ENCODE results near the gene COX10.
"Not testable (repeated sequence)": the region's sequence is repeated elsewhere in the genome, so short reads cannot be mapped to it uniquely, and the experiment has no call there.

COX10 gene

GRCh38 chr17:14231187-14231586 lies 161.9 kb downstream of the COX10 start:
- not testable (repeated sequence) for H3K36me3 ChIP-seq (ENCODE audit: control insufficient read depth in 2 of 2, insufficient read depth in 2 of 2, low read length in 2 of 2); H3K9me3 ChIP-seq (ENCODE audit: control insufficient read depth in 2 of 2, low read length in 2 of 2); H3K27me3 ChIP-seq (ENCODE audit: control insufficient read depth in 2 of 2, insufficient read depth in 2 of 2, low read length in 2 of 2); H3K9ac ChIP-seq (ENCODE audit: low read depth in 1 of 2, low read length in 2 of 2); H3K4me3 ChIP-seq (ENCODE audit: low read length in 2 of 2); H3K27ac ChIP-seq (ENCODE audit: low read depth in 2 of 2, low read length in 2 of 2); H3K4me1 ChIP-seq (ENCODE audit: control insufficient read depth in 2 of 2, insufficient read depth in 2 of 2, low read length in 2 of 2)

GRCh38 chr17:14235047-14235446 lies 165.7 kb downstream of the COX10 start:
- H3K4me1 ChIP-seq (ENCODE audit: control insufficient read depth in 2 of 2, insufficient read depth in 2 of 2, low read length in 2 of 2); H3K9ac ChIP-seq (ENCODE audit: low read depth in 1 of 2, low read length in 2 of 2); H3K9me3 ChIP-seq (ENCODE audit: control insufficient read depth in 2 of 2, low read length in 2 of 2); H3K36me3 ChIP-seq (ENCODE audit: control insufficient read depth in 2 of 2, insufficient read depth in 2 of 2, low read length in 2 of 2); H3K27me3 ChIP-seq (ENCODE audit: control insufficient read depth in 2 of 2, insufficient read depth in 2 of 2, low read length in 2 of 2); H3K27ac ChIP-seq (ENCODE audit: low read depth in 2 of 2, low read length in 2 of 2); H3K4me3 ChIP-seq (ENCODE audit: low read length in 2 of 2): not testable (repeated sequence)

DNA sequence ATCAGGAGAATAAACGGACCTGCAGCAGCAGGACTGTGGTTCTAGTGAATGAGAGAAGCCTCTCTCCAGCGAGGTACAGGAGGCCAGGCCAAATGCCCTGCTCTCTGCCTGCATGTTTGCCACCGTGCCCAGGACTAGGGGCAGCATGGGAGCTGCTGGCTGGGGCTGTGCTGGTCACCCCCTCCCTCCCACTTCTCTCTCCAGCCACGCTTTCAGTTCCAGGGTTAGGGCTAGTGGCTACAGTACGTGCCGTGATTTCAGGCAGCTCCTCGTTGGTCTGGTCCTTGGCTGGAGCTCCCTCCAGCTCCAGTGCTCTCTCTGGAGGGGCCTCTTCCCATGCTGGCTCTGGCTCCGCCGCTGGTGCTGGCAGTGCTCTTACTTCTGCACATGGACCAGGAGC lies 166.7 kb downstream of the COX10 start:
- not testable (repeated sequence) for H3K4me3 ChIP-seq (ENCODE audit: low read length in 2 of 2); H3K9ac ChIP-seq (ENCODE audit: low read depth in 1 of 2, low read length in 2 of 2); H3K27me3 ChIP-seq (ENCODE audit: control insufficient read depth in 2 of 2, insufficient read depth in 2 of 2, low read length in 2 of 2); H3K27ac ChIP-seq (ENCODE audit: low read depth in 2 of 2, low read length in 2 of 2); H3K36me3 ChIP-seq (ENCODE audit: control insufficient read depth in 2 of 2, insufficient read depth in 2 of 2, low read length in 2 of 2); H3K9me3 ChIP-seq (ENCODE audit: control insufficient read depth in 2 of 2, low read length in 2 of 2); H3K4me1 ChIP-seq (ENCODE audit: control insufficient read depth in 2 of 2, insufficient read depth in 2 of 2, low read length in 2 of 2)

DNA sequence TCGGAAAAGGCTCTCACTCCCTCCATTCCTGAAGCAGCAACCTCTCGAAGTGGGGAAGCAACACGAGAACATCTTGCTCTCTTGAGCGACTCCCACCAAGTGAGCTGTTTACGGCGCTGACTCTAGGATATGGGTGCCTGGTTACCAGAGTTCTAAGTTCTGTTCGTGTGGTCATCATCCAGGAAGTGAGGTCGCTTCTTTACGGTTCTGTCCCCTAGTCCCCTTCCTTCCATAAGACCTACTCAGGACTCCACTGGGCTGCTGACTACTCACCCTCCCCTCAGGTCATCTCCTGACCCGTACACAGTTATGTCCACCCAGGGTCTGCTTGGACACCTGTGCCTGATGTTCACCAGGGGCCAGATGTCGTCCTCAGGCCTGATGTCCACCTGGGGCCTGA lies 167.5 kb downstream of the COX10 start, which contains the start of gene CDRT15:
Gene CDRT15, minus strand, starts transcription at position 101 of the 400 bp plus-strand sequence. Its CDS starts 29 bp downstream, at position 72.
- H3K27ac ChIP-seq (ENCODE audit: low read depth in 2 of 2, low read length in 2 of 2); H3K36me3 ChIP-seq (ENCODE audit: control insufficient read depth in 2 of 2, insufficient read depth in 2 of 2, low read length in 2 of 2); H3K9ac ChIP-seq (ENCODE audit: low read depth in 1 of 2, low read length in 2 of 2); H3K9me3 ChIP-seq (ENCODE audit: control insufficient read depth in 2 of 2, low read length in 2 of 2); H3K27me3 ChIP-seq (ENCODE audit: control insufficient read depth in 2 of 2, insufficient read depth in 2 of 2, low read length in 2 of 2); H3K4me3 ChIP-seq (ENCODE audit: low read length in 2 of 2); H3K4me1 ChIP-seq (ENCODE audit: control insufficient read depth in 2 of 2, insufficient read depth in 2 of 2, low read length in 2 of 2): not testable (repeated sequence)

DNA sequence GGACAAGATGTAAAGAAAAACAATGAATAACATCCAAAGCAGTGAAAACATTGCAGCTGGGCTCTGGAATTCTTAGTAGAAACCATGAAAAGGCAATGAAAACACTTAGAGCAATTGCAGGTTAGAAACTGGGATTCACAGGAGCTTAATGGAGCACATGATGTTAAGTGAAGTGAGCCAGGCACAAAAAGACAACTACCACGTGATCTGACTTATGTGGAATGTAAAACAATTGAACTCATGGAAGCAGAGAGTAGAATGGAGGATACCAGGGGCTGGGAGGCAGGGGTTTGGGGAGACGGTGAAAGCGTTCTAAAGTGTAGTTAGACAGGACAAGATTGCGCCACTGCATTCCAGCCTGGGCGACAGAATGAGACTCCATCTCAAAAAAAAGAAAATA lies 170.0 kb downstream of the COX10 start:
- H3K4me3 ChIP-seq (ENCODE audit: low read length in 2 of 2); H3K4me1 ChIP-seq (ENCODE audit: control insufficient read depth in 2 of 2, insufficient read depth in 2 of 2, low read length in 2 of 2); H3K36me3 ChIP-seq (ENCODE audit: control insufficient read depth in 2 of 2, insufficient read depth in 2 of 2, low read length in 2 of 2); H3K9ac ChIP-seq (ENCODE audit: low read depth in 1 of 2, low read length in 2 of 2); H3K27ac ChIP-seq (ENCODE audit: low read depth in 2 of 2, low read length in 2 of 2); H3K27me3 ChIP-seq (ENCODE audit: control insufficient read depth in 2 of 2, insufficient read depth in 2 of 2, low read length in 2 of 2); H3K9me3 ChIP-seq (ENCODE audit: control insufficient read depth in 2 of 2, low read length in 2 of 2): not testable (repeated sequence)

GRCh38 chr17:14245002-14245401 lies 175.7 kb downstream of the COX10 start:
- H3K4me3 ChIP-seq (ENCODE audit: low read length in 2 of 2) = no peak overlapping the region
- H3K27me3 ChIP-seq (ENCODE audit: control insufficient read depth in 2 of 2, insufficient read depth in 2 of 2, low read length in 2 of 2) = no peaks in the 10 kb centered on the region
- no peak overlapping the region for H3K27ac ChIP-seq (ENCODE audit: low read depth in 2 of 2, low read length in 2 of 2)
- H3K4me1 ChIP-seq (ENCODE audit: control insufficient read depth in 2 of 2, insufficient read depth in 2 of 2, low read length in 2 of 2) = no peaks in the 10 kb centered on the region
- no peaks in the 10 kb centered on the region for H3K36me3 ChIP-seq (ENCODE audit: control insufficient read depth in 2 of 2, insufficient read depth in 2 of 2, low read length in 2 of 2)
- H3K9me3 ChIP-seq (ENCODE audit: control insufficient read depth in 2 of 2, low read length in 2 of 2) = no peaks in the 10 kb centered on the region
- H3K9ac ChIP-seq (ENCODE audit: low read depth in 1 of 2, low read length in 2 of 2) = no peak overlapping the region

GRCh38 chr17:14245629-14246028 lies 176.3 kb downstream of the COX10 start:
- Histone ChIP-seq H3K27me3 (ENCODE audit: control insufficient read depth in 2 of 2, insufficient read depth in 2 of 2, low read length in 2 of 2) (no peaks in the 10 kb centered on the region), H3K4me3 (ENCODE audit: low read length in 2 of 2) (no peak overlapping the region), H3K9ac (ENCODE audit: low read depth in 1 of 2, low read length in 2 of 2) (no peak overlapping the region), H3K36me3 (ENCODE audit: control insufficient read depth in 2 of 2, insufficient read depth in 2 of 2, low read length in 2 of 2) (no peaks in the 10 kb centered on the region), H3K4me1 (ENCODE audit: control insufficient read depth in 2 of 2, insufficient read depth in 2 of 2, low read length in 2 of 2) (no peaks in the 10 kb centered on the region), H3K9me3 (ENCODE audit: control insufficient read depth in 2 of 2, low read length in 2 of 2) (no peaks in the 10 kb centered on the region), H3K27ac (ENCODE audit: low read depth in 2 of 2, low read length in 2 of 2) (no peak overlapping the region)

All from mucosa of rectum (tissue), 2 donors.